Measurements from ENCODE around the gene LAMC2.
"Not testable (repeated sequence)": the region's sequence is repeated elsewhere in the genome, so short reads cannot be mapped to it uniquely, and the experiment has no call there.

Gene LAMC2

DNA sequence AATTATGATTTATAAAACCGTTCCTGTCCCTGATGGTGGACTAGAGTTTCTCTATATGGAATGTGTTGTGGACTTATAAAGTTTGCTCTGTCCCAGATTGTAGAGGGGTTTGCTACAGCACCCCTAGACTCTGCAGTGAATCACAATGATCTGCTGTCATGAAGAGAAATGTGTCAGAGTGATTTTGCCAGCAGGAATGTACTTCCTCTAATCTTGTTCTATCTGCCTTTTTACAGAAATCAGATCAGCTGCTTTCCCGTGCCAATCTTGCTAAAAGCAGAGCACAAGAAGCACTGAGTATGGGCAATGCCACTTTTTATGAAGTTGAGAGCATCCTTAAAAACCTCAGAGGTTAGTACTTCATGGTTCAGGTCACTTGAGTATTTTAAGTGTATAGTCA, 52.0 kb downstream of the LAMC2 start:
- DNase-seq (ENCODE audit: low read depth): peak; percentile 85

DNA sequence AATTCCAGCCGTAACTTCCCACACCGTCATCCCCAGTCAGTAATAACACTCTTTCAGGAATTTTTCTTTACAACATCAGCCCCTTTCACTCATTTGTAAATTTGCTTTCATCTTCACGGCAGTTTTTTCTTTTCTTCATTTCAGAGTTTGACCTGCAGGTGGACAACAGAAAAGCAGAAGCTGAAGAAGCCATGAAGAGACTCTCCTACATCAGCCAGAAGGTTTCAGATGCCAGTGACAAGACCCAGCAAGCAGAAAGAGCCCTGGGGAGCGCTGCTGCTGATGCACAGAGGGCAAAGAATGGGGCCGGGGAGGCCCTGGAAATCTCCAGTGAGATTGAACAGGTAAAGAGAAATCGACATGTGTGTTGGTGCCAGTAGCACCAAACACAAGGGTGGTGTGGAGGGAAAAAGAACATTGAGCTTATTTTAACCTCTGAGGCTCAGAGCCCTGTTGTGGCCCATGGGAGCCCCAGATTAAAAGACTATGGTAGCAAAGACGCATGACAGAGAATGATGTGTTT, 53.2 kb downstream of the LAMC2 start:
- DNase-seq (ENCODE audit: low read depth): no peak

DNA sequence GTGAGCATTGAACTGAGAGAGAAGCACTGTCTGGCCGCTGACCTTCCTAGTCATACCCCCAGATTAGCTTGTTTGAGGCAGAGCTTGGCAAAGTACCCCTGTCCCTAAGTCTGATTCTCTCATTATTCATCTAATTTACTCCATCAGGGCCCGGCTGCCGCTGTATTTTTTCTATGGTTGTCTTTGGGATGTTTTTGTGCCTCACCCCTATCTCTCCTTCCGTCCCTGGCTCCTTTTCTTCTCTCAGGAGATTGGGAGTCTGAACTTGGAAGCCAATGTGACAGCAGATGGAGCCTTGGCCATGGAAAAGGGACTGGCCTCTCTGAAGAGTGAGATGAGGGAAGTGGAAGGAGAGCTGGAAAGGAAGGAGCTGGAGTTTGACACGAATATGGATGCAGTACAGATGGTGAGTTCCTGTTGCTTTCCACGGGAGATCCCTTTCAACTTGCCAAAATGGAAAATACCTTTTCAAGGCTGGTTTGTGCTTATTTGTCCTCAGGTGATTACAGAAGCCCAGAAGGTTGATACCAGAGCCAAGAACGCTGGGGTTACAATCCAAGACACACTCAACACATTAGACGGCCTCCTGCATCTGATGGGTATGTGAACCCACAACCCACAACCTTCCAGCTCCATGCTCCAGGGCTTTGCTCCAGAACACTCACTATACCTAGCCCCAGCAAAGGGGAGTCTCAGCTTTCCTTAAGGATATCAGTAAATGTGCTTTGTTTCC, 53.9 kb downstream of the LAMC2 start:
- DNase-seq (ENCODE audit: low read depth): no peak

DNA sequence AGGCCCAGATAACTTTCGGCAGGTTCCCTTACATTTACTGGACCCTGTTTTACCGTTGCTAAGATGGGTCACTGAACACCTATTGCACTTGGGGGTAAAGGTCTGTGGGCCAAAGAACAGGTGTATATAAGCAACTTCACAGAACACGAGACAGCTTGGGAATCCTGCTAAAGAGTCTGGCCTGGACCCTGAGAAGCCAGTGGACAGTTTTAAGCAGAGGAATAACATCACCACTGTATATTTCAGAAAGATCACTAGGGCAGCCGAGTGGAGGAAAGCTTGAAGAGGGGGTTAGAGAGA, 54.4 kb downstream of the LAMC2 start:
- DNase-seq (ENCODE audit: low read depth): no peak

DNA sequence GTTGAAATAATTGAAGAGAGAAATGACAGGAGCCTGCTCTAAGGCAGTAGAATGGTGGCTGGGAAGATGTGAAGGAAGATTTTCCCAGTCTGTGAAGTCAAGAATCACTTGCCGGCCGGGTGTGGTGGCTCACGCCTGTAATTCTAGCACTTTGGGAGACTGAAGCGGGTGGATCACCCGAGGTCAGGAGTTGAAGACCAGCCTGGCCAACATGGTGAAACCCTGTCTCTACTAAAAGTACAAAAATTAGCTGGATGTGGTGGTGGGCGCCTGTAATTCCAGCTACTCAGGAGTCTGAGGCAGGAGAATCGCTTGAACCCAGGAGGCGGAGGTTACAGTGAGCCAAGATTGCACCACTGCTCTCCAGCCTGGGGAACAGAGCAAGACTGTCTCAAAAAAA, 54.8 kb downstream of the LAMC2 start:
- DNase-seq (ENCODE audit: low read depth): not testable (repeated sequence)

DNA sequence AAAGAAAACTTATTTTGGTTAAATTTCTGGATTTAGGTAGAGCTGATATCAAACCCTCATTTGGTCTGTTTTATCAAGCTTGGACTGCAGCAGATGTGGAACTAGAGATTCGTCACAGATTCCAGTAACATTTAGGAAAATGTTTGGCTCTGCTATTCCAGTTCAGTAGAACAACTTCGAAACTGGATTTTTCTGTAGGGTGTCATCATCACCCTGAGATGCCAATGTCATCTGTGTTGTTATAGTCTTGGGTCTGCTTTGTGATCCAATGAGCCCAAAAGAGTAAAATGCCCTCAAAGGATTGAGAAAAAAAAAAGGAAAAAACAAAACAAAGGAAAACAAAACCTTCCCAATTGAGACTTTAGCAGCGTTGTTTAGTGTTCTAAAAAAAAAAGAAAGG, 55.4 kb downstream of the LAMC2 start:
- DNase-seq (ENCODE audit: low read depth): no peak

DNA sequence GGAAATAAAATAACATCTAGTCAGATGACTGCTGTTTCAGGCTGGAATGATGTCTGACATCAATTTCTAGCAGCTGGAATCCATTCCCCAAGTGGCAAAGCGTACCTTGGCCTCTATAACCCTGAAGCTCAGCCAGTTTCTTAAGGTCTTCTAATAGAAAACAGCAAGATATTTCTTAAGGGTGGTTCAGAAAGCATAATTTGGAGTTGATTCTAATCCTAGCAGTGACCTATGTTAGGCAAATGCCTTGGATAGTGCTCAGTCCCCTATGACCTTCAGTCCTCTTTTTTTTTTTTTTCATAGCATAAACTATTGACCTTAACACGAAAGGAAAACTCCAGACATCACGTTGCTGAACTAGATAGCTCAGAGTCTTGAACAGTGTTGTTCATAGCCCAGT, 56.5 kb downstream of the LAMC2 start:
- no peak for DNase-seq (ENCODE audit: low read depth)

DNA sequence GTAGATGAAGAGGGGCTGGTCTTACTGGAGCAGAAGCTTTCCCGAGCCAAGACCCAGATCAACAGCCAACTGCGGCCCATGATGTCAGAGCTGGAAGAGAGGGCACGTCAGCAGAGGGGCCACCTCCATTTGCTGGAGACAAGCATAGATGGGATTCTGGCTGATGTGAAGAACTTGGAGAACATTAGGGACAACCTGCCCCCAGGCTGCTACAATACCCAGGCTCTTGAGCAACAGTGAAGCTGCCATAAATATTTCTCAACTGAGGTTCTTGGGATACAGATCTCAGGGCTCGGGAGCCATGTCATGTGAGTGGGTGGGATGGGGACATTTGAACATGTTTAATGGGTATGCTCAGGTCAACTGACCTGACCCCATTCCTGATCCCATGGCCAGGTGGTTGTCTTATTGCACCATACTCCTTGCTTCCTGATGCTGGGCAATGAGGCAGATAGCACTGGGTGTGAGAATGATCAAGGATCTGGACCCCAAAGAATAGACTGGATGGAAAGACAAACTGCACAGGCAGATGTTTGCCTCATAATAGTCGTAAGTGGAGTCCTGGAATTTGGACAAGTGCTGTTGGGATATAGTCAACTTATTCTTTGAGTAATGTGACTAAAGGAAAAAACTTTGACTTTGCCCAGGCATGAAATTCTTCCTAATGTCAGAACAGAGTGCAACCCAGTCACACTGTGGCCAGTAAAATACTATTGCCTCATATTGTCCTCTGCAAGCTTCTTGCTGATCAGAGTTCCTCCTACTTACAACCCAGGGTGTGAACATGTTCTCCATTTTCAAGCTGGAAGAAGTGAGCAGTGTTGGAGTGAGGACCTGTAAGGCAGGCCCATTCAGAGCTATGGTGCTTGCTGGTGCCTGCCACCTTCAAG, 57.3 kb downstream of the LAMC2 start:
- peak; percentile 65 for DNase-seq (ENCODE audit: low read depth)

DNA sequence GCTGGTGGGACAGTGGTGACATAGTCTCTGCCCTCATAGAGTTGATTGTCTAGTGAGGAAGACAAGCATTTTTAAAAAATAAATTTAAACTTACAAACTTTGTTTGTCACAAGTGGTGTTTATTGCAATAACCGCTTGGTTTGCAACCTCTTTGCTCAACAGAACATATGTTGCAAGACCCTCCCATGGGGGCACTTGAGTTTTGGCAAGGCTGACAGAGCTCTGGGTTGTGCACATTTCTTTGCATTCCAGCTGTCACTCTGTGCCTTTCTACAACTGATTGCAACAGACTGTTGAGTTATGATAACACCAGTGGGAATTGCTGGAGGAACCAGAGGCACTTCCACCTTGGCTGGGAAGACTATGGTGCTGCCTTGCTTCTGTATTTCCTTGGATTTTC, 58.4 kb downstream of the LAMC2 start:
- DNase-seq (ENCODE audit: low read depth): peak; percentile 98

DNA sequence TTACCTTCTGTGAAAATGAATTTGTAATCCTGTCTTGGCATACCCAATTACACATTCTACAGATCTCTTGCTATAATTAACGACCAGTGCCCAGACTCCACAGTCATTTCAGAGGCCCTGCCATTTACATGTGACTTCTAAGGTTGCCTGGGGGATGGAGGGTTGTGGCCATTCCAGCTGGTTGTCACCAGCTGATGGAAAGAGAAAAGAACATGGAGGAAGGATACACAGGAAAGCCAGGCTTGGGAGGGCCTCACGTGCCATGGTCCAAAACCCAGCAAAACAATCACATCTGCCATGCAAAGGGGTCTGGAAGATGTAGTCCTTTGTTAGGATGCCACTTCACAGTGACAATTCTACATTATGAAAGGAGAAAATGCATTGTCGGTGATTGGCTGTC, 59.3 kb downstream of the LAMC2 start:
- DNase-seq (ENCODE audit: low read depth): no peak

DNA sequence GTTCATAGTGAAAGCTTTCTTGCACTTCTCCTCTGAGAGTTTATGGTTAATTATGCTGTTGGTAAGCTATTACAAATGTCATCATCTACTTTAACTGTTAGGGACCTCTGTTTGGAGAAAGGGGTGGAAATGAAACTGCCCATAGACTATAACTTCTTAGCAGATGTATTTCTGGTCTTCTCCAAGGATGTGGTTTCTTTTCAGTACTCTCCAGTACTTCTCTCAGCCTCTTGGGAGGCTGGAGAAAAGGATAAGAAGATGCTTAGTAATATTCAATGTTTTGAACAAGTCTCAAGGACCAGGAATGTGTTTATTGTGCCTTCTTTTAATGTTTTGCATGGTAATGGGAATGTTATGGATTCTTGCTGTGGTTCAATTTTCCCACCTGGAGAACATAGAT, 60.4 kb downstream of the LAMC2 start:
- DNase-seq (ENCODE audit: low read depth): no peak

DNA sequence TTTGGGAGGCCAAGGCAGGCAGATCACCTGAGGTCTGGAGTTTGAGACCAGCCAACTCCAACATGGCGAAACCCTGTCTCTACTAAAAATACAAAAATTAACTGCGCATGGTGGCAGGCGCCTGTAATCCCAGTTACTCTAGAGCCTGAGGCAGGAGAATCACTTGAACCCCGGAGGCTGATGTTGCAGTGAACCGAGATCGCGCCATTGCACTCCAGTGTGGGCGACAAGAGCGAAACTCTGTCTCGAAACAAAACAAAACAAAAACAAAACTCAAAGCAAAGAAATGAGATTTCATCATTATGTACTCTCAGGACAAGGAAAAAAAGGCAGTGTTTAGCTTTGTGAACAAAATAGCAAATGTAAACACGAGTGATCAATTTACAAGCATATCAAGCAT, 61.0 kb downstream of the LAMC2 start:
- DNase-seq (ENCODE audit: low read depth): no peak

DNA sequence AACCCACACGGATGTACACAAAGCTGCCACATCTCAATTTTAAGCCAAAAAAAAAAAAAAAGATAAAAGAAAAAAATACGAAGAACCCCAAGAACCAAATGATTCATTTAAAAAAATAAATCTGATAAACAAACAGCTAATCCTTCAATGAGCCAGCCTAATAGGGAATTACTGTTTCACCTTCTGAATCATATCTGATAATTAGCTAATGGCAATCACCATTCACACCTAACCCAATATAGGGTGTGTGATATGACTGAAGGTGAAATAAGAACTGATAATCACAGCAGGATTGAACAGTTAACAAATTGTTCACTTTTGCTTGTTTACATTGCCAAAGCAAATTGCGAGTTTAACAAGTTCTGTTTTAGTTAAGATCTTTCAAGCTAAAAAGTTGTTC, 61.4 kb downstream of the LAMC2 start:
- no peak for DNase-seq (ENCODE audit: low read depth)

DNA sequence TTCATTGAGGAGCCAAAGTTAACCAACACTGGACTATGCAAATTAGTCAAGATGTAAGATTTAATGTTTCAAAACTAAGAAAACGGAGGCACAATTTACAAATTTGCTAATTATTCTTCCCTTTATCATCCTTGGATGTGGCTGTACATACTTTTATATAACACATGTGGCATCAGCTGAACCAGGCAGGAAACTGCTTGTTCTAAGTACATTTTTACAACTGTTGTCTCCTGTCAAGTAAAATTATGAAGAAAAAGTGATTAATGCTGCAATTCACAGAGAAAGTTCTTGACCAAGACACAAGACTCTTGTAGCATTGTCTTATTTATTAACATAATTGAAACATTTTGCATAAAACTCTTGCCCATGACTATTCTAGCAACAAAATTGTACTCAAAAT, 61.9 kb downstream of the LAMC2 start:
- DNase-seq (ENCODE audit: low read depth): no peak

DNA sequence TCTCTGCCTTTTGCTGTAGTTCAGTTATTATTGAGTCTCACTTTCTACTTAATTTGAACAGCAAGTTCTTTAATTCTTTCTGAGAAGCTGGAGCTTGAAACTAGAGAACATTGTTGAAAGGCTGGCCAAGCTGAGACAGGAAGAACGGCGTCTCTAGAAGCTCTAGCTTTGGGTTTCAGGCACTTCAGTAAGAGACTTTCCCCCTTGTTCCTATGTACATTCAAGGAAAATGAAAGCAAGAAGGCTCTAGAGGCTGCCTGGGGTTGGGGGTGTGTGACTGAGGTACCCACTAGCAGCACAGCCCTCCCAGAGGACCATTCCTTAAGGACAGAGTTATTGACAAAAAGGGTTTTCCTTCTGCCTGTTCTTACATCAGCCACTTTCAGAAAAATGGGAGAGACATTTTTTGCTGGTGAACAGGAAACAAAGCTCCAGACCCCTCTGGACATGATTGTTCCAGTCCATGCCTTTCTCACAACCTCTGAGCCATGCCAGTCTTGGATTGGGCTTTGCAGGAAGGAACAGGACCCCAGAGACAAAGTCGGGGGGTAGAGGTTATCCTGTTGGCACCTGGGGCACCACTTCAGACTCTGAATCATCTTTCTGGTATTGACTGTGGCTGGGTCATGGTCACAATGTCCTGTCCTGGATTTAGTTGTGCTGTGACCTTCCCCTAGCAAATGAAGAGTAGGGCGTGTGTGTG, 63.1 kb downstream of the LAMC2 start:
- DNase-seq (ENCODE audit: low read depth): no peak

DNA sequence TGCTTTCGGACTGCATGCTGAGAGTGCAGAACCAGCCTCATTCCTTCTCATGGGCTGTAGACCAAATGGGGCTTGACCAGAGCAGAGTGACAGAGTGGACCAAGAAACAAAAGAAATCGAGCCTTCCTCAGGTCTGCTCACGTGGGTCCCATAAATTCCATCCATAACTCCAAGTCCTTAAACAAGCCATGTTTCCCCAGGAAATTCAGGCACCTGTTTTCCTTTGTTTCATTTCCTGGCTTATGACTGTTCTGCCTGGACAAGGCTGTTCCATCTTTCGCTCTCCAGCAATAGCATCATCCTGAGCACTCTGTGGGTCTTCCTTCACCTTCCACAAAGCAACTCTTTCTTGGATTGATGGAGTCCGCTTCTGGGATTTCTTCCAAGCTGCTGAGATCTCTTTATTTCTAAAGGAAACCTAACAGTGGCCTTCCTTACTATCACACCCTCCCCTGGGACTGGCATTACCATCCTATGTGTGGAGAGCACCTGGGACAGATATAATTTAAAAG, 63.9 kb downstream of the LAMC2 start:
- DNase-seq (ENCODE audit: low read depth): peak; percentile 24

DNA sequence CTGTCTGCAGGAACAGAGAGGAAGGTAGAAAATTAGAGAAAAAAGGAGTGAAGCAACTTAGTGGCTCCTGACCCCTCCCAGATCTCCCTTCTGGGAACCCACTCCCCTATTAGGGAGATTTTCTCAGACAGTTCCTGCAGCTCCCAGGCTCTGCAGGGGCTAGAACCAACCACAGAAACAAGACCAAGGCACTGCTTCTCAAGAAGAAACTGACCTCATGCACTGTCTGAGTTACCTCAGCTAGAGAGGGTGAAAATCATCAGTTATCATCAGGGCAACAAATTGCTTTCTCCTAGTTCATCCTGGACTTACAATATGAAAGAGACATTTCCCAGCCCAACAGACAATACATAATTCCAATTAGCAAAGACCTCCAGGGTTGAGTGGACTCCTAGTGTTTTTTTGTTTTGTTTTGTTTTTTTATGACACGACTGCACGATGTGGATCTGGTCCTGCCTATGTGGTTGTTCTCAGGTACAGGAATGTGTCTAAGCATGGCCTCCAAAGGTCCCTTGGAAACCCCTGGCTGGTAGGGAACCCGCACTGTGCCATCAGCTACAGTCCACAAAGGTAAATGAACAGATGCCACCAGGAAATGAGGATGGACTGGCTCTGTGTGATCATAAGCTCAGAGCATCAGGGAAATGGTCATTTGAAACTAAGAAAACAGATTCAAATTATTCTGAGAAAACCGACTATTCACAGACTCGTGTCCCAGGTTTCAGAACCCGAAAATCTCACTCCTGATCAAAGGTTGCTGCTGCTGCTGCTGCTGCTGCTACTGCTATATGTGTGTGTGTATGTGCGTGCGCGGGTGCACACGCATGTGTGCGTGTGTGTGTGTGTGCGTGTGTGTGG, 65.3 kb downstream of the LAMC2 start:
- no peak for DNase-seq (ENCODE audit: low read depth)

DNA sequence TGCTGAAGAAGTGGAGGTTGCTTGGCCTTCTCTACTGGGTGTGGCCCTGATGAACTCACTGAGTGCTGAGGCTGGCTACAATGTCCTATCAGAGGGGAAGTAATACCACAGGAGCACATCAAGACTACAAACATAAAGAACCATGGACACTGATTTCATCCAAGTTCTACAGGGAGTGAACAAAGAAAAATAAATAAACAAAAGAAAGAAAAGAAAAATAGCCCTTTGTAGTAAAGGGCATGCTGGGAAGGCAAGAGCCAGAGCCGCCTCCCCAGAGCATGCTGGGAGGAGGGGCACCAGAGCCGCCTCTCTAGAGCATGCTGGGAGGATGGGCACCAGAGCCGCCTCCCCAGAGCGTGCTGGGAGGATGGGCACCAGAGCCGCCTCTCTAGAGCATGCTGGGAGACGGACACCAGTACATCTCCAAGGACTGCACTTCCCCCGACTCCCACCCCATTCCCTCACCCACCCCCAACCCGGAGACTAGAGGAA, 65.9 kb downstream of the LAMC2 start:
- no peak for DNase-seq (ENCODE audit: low read depth)

DNA sequence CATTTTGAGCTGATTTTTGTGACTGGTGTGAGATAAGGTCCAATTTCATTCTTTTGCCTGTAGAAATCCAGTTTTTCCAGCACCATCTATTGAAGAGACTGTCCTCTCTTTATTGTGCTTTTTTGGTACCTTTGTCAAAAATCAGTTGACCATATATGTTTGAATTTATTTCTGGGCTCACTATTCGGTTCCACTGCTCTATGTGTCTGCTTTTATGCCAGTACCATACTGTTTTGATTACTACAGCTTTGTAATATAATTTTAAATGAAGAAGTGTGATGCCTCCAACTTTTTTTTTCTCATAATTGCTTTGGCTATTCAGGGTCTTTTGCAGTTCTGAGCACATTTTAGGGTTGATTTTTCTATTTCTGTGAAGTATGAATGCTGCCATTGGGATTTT, 69.0 kb downstream of the LAMC2 start:
- DNase-seq (ENCODE audit: low read depth): no peak

DNA sequence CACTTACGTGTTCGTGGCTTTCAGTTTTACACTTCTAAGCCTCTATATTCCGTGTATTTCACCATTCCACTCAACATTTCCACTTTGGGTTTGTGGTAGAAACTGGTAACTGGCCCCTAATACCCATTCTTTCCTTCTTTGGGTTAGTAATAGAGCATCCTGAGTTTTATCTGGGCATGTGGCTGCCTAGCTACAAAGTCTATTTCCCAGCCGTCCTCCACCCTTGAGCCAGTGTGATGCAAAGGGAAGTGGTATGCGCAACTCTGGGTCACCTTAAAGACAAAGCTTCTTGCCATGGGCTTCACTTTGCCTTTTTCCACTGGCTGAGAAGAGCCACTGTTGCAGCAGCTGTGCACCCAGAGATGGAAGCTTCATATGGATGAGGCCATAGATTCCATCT, 73.9 kb downstream of the LAMC2 start:
- no peak for DNase-seq (ENCODE audit: low read depth)

DNA sequence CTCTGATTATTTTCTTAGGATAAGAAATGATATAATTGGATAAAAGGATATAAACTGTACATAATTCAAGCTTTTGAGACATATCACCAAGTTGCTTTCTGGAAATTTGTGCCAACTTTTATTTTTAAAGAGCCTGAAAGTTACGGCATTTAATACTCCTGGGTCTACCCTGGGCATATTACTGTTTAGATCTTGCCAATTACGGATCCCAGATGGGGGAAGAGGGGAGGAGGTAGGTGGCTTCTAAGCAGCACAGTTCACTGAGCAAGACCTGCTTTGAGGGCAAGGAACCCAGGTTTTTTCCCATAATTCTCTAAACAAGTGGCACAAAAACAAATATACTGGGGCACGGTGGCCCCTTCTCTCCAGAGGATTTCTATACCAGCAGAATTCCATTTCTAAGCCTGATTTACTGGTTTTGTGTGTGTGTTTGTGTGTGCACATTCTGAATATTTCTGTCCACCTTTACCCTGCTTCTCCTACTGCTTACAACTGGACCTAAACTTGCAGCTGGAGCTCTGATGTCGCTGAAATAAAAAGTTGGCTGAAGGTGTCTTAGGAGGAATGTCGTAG, 76.7 kb downstream of the LAMC2 start:
- DNase-seq (ENCODE audit: low read depth): no peak

Measured in amniotic epithelial cell (primary cell).